Mucosa of stomach (tissue), 1 donor: Measurements from ENCODE around the gene ATAD2B.

Source experiments
- H3K27me3 ChIP-seq: one replicate; pipeline ENCODE4 v1.7.0; 2013; ENCODE audit warnings: mild to moderate bottlenecking, low read length; ENCODE audit not compliant: control insufficient read depth, insufficient read depth
- H3K36me3 ChIP-seq: one replicate; pipeline ENCODE4 v1.7.0; 2013; ENCODE audit warnings: low read length; ENCODE audit not compliant: control insufficient read depth, insufficient read depth
- H3K4me1 ChIP-seq: one replicate; pipeline ENCODE4 v1.7.0; 2013; ENCODE audit warnings: mild to moderate bottlenecking, low read length; ENCODE audit not compliant: control insufficient read depth, insufficient read depth
- H3K4me3 ChIP-seq: one replicate; pipeline ENCODE4 v1.7.0; 2013; ENCODE audit warnings: low read length
- H3K9ac ChIP-seq: one replicate; pipeline ENCODE4 v1.7.0; 2013; ENCODE audit warnings: mild to moderate bottlenecking, low read length, moderate library complexity
- H3K9me3 ChIP-seq: one replicate; pipeline ENCODE4 v1.7.0; 2013; ENCODE audit warnings: mild to moderate bottlenecking, low read length, moderate library complexity; ENCODE audit not compliant: control insufficient read depth
- donor health status: Pancreatic carcinoma.

Gene ATAD2B

DNA sequence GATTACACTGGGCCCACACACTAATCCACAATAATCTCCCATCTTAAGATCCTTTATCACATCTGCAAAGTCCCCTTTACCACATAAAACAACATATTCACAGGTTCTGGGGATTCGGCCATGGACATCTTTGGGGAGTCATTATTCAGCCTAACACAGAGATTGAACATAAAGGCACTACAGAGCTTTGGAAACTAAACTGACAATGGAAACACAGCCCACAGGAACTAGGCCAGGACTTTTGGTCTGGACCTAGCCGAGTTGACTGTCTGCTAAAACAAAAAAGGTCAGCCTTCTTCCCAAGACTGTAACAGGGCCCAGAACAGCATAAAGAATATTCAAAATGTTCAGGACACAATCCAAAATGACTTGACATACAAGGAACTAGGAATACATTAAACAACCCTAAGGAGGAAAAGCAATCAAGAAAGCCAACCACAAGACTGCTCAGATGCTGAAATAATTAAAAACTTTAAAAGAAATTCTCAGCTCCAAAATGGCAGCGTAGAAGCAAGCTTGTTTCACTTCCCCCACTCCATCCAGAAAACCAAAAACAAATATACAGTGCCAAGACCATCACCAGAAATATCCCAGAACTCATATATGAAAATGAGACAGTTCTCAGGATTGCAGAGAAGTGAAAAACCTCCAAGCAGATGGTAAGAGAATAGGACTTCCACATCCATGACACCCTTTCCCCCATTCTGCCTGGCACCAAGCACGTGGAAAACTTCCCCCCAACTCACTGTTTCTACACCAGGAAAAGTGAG is 207.8 kb downstream of the ATAD2B start:
- Histone ChIP-seq H3K9ac (no peak overlapping the region), H3K36me3 (no peaks in the 10 kb centered on the region), H3K27me3 (no peaks in the 10 kb centered on the region), H3K4me1 (no peaks in the 10 kb centered on the region), H3K4me3 (no peak overlapping the region), H3K9me3 (no peaks in the 10 kb centered on the region)

DNA sequence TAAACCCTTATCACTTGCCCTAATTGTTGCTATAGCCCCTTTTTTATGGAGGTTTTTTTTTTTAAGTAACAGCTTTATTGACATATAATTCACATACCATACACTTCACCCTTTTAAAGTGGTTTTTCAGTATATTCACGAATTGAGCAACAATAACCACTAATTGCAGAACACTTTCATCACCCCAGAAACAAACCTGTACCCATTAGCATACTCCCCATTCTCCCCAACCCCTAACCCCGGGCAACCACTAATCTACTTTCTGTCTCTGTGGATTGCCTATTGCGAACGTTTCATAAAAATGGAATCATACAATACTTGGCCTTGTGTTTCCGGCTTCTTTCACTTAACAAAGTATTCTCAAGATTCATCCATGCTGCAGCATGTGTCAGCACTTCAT is 213.6 kb downstream of the ATAD2B start:
- Histone ChIP-seq H3K27me3 (no peaks in the 10 kb centered on the region), H3K9me3 (no peaks in the 10 kb centered on the region), H3K4me3 (no peak overlapping the region), H3K4me1 (no peaks in the 10 kb centered on the region), H3K9ac (no peak overlapping the region), H3K36me3 (no peaks in the 10 kb centered on the region)

DNA sequence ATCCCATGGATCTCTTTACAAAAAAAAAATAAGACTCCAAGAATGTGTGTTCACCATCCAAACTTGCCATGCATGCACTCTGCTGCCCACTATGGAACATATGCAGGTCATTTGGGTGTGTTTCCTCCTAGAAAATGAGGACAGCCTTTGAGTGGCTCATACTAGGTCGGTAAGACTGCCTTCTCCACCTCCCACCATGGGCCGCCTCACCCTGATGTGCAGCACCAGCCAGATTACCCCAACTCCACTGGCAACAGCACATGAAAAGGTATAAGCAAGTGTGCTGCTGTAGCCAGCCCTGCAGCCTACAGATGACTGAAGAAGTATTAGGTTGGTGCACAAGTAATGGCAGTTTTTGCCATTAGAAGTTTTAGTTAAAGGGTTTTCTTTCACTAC is 214.2 kb downstream of the ATAD2B start:
- no peak overlapping the region for H3K4me3 ChIP-seq
- H3K27me3 ChIP-seq: no peaks in the 10 kb centered on the region
- H3K36me3 ChIP-seq: no peaks in the 10 kb centered on the region
- no peaks in the 10 kb centered on the region for H3K4me1 ChIP-seq
- no peak overlapping the region for H3K9ac ChIP-seq
- no peaks in the 10 kb centered on the region for H3K9me3 ChIP-seq

DNA sequence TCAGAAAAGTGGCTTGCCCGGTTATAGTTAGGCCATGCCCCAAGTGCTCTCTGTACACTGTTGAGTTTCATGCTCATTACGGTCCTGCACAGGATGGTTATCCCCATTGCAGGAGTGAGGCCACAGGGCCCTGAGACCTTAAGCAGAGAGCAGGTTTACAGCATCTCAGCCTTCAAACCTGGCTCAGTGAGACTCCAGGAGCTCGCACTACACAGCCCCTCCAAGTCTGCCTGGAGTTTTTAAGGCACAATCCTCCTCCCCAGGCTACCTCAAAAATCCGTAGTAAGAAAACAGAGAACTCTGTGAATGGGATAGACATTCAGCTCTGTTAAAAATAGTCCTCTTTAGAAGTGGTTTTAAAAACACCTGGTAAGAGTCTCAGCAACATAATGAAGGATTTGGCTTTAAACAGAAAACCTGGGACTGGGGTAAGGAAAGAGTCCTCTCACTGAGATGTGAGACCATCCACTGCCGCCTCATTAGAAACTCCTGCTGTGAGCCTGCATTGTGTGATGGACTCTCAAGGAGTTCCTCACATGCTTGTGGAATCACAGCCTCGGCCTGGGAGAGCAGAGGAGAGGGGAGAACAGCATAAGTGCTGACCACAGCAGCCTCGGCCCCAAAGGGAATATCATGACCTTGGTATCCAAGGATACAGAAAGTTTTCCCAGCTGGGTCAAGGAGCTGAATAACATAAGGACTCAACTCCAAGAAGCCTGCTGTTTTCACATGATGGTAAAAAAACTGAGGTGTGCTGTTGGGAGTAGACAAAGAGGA is 214.8 kb downstream of the ATAD2B start:
- no peaks in the 10 kb centered on the region for H3K4me1 ChIP-seq
- H3K9ac ChIP-seq: no peak overlapping the region
- H3K27me3 ChIP-seq: no peaks in the 10 kb centered on the region
- H3K9me3 ChIP-seq: no peaks in the 10 kb centered on the region
- H3K4me3 ChIP-seq: no peak overlapping the region
- no peaks in the 10 kb centered on the region for H3K36me3 ChIP-seq

DNA sequence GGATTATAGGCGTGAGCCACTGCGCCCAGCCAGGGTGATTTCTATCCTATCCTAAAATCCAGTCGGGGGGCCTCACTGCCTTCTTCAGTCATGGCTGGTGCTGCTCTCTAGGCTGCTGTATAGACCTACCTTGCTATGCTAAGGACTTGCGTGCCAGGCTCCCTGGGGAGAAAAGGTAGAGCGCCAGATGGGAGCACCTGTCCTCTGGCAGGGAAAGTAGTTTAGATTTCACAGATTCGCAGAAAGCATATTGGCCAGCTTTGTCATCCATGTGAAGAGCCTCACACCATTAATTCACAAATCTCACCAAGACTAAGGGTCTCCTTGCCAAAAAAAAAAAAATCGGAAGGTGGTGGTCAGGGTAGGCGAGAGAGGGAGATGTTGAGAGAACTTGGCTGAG is 217.6 kb downstream of the ATAD2B start:
- H3K9ac ChIP-seq: no peak overlapping the region
- no peaks in the 10 kb centered on the region for H3K9me3 ChIP-seq
- no peaks in the 10 kb centered on the region for H3K4me1 ChIP-seq
- no peaks in the 10 kb centered on the region for H3K36me3 ChIP-seq
- no peak overlapping the region for H3K4me3 ChIP-seq
- H3K27me3 ChIP-seq: no peaks in the 10 kb centered on the region

- H3K36me3 ChIP-seq: no peaks in the 10 kb centered on the region
- H3K4me3 ChIP-seq: no peak overlapping the region
- no peaks in the 10 kb centered on the region for H3K27me3 ChIP-seq
- no peak overlapping the region for H3K9ac ChIP-seq
- no peaks in the 10 kb centered on the region for H3K4me1 ChIP-seq
- H3K9me3 ChIP-seq: no peaks in the 10 kb centered on the region
Measured at GRCh38 chr2:23708771-23709170, 218.2 kb downstream of the ATAD2B start.

DNA sequence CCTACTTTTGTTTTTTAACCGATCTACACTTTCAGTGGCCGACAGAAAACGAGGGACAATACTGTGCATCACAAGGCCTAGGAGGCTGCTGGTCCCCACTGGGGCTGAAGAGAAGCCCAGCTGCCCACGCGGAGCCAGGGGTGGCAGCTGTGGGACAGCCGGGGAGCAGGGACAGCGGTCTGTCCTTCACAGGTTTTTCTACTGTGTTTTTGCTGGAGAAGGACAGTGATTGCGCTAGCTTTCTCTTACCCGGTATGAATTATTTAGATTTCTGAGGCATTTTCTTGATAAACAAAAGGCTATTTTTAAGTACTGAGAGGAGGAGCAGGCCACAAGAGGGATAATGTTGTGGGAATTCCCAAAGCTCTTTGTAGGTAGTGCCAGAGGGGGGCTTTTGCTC is 219.8 kb downstream of the ATAD2B start:
- Histone ChIP-seq H3K4me1 (no peaks in the 10 kb centered on the region), H3K27me3 (no peaks in the 10 kb centered on the region), H3K4me3 (no peak overlapping the region), H3K36me3 (no peaks in the 10 kb centered on the region), H3K9ac (no peak overlapping the region), H3K9me3 (no peaks in the 10 kb centered on the region)

GRCh38 chr2:23706613-23707078 is 220.3 kb downstream of the ATAD2B start:
- H3K27me3 ChIP-seq: no peaks in the 10 kb centered on the region
- no peaks in the 10 kb centered on the region for H3K36me3 ChIP-seq
- no peak overlapping the region for H3K4me3 ChIP-seq
- H3K4me1 ChIP-seq: no peaks in the 10 kb centered on the region
- H3K9ac ChIP-seq: no peak overlapping the region
- H3K9me3 ChIP-seq: no peaks in the 10 kb centered on the region

DNA sequence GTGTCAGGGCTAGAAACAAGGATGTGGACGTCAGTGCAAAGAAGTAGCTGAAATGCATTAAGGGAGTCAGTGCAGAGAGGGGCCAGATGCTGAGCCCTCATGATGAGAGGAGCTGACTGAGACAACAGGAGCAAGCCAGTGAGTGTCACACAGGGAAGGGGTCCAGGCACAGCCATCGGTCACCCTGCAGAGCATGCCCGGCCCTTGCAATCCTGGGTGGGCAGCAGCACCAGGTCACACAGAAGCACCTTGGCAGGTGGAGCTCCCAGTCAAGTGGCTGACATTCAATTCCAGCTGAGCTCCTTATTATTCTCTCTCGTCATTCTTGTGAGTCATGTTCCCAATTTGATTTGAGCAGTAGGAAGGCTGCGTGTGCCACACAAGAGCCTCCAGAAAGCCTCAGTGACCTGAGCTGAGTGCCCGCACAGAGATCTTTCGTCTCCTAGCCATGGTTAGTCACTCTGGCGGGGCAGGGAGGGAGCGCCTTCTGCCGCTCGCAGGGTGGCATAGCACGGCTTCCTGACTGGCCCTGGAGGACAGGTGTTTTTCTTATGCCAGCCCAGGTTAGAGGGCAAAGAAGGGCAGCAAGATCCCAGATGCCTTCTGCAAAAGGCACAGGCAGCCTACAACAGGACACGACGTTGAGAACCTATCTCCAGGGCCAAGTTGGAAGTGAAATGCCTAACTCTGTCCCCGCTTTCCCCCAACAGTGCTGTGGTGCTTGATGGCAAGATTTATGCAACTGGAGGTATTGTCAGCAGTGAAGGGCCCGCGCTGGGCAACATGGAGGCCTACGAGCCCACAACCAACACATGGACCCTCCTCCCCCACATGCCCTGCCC is 220.9 kb downstream of the ATAD2B start:
- H3K9me3 ChIP-seq: no peaks in the 10 kb centered on the region
- no peaks in the 10 kb centered on the region for H3K36me3 ChIP-seq
- H3K4me1 ChIP-seq: no peaks in the 10 kb centered on the region
- H3K27me3 ChIP-seq: no peaks in the 10 kb centered on the region
- H3K4me3 ChIP-seq: no peak overlapping the region
- no peak overlapping the region for H3K9ac ChIP-seq

GRCh38 chr2:23703583-23704385 is 223.1 kb downstream of the ATAD2B start:
- no peaks in the 10 kb centered on the region for H3K27me3 ChIP-seq
- H3K36me3 ChIP-seq: no peaks in the 10 kb centered on the region
- no peaks in the 10 kb centered on the region for H3K4me1 ChIP-seq
- H3K4me3 ChIP-seq: no peak overlapping the region
- no peaks in the 10 kb centered on the region for H3K9me3 ChIP-seq
- no peak overlapping the region for H3K9ac ChIP-seq

- no peaks in the 10 kb centered on the region for H3K36me3 ChIP-seq
- H3K27me3 ChIP-seq: no peaks in the 10 kb centered on the region
- H3K9me3 ChIP-seq: no peaks in the 10 kb centered on the region
- no peaks in the 10 kb centered on the region for H3K4me1 ChIP-seq
- H3K9ac ChIP-seq: no peak overlapping the region
- no peak overlapping the region for H3K4me3 ChIP-seq
Measured at GRCh38 chr2:23703037-23703582, 223.8 kb downstream of the ATAD2B start.
